Femur (tissue), 1 donor: ENCODE measurements around the gene NINL.
"Not testable (repeated sequence)": the region's sequence is repeated elsewhere in the genome, so short reads cannot be mapped to it uniquely, and the experiment has no call there.

Experiments used
- DNase-seq: peaks from one replicate; pipeline ENCODE4 v3.0.0-alpha.2; 2017

Gene NINL

DNA sequence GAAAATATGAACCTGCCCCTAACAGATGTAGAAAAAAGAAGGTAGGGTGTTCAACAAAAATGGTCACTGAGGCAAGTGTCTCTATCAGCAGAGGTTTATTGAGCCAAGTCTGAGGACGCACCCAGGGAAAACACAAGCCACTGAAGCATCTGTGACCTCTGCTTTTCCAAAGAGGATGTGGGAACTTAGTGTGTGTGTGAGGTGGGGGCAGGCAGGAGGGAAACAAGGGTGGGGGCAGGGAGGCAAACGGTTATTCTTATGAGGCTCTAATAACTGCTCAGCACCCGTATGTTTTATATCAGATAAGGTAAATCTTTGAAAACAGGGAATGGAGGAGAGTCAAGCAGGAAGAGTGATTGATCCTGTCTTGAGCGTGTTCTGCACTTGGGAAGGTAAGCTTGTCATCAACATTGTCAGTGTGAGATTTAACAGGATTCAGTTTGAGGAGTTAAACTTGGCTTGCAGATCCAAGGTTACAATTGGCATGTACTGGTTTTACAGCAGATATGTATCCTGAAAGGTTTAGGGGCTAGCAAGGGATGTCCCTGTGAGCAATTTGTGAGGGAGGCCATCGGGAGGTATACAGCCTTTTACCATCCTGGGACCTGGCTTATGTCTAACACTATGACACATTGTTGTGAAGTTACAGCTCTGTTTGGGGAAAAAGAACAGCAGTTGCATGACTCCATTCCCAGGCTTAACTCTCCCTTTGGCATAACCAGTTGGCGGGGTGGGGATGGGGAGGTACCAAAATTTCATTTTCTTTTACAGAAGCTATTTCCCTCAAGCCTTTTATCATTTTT, 33.7 kb downstream of the NINL start:
- DNase-seq, result no peak

DNA sequence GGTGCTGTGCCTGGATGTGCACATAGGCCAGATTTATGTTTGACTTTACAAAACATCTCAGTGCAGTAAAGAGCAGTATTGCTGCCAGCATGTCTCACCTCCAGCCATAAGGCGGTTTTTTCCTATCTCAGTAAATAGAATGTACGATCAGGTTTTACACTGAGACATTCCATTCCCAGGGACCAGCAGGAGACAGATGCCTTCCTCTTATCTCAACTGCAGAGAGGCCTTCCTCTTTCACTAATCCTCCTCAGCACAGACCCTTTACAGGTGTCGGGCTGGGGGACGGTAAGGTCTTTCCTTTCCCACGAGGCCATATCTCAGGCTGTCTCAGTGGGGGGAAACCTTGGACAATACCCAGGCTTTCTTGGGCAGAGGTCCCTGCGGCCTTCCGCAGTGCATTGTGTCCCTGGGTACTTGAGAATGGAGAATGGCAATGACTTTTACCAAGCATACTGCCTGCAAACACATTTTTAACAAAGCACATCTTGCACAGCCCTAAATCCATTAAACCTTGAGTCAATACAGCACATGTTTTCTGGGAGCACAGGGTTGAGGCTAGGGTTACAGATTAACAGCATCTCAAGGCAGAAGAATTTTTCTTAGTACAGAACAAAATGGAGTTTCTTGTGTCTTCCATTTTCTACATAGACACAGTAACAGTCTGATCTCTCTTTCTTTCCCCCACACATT, 34.5 kb downstream of the NINL start:
- DNase-seq, result not testable (repeated sequence)

DNA sequence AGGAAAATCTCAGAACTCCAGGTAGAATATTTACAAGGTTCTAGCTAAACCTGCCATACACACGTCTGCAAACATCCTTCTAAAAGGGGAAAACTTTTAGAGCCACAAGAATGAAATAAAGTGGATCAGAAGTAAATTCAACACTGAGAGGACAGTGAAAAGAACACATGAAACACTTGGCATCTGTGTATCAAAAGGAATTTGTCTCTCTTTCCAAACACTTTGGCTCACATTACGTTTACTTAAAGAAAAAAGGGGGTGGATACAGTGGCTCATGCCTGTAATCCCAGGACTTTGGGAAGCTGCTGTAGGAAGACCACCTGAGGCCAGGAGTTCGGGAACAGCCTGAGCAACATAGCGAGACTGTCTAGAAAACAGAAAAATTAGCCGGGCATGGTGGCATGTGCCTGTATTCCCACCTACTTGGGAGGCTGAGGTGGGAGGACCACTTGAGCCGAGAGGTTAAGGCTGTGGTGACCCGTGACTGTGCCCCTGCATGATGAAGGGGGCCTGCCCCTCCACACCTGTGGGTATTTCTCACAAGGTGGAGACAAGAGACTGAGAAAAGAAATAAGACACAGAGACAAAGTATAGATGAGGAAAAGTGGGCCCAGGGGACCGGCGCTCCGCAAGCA, 35.4 kb downstream of the NINL start:
- no peak for DNase-seq

DNA sequence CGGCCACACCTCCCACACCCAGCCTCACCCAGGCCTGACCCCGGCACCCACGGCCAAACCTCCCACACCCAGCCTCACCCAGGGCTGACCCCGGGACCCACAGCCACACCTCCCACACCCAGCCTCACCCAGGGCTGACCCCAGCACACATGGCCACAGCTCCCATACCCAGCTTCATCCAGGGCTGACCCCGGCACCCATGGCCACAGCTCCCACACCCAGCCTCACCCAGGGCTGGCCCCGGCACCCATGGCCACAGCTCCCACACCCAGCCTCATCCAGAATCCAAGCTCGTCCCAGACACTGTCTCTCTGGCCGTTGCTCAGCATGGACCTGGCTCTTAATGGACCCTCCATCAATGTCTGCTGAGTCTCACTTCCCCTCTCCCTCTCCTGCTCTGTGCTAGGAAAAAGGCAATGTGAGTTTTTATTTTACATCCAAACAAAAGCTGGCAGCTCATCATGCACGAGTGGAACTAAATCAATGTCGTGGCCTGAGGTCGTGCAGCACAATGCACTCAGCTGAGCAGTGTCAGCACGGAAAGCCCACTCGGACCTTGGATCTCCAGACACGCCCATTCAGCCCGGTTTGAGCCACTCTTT, 36.1 kb downstream of the NINL start:
- DNase-seq, result no peak

DNA sequence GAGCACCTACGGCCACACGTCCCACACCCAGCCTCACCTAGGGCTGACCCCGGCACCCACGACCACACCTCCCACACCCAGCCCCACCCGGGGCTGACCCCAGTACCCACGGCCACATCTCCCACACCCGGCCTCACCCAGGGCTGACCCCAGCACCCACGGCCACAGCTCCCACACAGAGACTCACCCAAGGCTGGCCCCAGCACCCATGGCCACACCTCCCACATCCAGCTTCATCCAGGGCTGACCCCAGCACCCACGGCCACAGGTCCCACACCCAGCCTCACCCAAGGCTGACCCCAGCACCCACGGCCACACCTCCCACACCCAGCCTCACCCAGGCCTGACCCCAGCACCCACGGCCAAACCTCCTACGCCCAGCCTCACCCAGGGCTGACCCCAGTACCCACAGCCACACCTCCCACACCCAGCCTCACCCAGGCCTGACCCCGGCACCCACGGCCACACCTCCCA, 36.7 kb downstream of the NINL start:
- no peak for DNase-seq

DNA sequence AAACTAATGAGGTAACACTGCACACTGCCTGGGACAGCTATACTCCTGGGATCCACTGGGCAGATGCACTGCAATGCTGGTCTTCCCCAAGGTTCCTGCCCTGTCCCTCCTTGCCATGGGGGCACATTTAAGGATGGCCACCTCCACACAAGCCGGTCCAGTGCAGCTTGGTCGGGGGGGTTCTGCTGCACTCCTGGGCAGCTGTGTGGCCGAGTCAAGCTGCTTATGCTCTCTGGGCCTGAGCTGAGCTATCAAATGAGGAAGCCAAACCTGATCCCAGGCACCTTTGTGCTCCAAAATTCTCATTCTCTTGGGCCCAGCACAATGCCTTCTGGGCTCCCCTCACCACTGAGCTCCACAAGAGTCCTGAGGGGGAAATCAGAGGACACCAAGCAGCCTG, 37.3 kb downstream of the NINL start:
- DNase-seq, result no peak

DNA sequence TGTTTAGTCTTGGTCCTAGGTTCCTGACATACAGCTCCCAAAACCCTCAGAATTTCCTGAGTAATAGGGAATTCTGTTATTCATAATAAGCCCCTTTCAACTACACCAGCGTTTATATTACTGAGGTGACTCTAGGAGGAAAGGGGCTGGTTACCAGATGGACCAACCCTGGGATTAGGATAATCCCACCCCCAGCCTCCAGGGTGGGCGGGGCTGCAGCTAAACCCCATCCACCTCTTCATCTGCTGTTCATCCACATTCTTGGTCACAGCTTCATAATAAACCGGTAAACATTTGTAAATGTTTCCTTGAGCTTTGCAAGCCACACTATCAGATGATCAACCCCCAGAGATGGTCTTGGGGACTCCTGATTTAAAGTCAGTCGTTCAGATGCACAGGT, 38.3 kb downstream of the NINL start:
- DNase-seq, result no peak

DNA sequence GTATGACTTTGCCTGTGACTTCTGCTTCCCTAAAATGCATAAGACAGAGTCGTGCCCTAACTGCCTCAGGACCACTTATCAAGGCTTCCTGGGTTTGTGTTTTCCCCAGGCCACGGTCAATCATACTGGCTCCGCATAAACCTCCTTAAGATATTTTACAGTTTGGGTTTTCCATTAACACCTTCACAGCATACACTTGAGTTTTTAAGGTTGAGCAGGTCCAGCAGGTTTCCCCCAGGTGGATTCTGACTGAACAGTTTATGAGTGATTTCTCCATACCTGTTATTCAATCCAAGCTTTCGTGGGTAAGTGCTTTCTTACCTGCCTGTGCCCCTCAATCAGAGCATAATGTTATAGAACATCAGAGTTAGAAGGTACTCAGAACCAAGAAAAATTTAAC, 39.3 kb downstream of the NINL start:
- DNase-seq, result no peak

DNA sequence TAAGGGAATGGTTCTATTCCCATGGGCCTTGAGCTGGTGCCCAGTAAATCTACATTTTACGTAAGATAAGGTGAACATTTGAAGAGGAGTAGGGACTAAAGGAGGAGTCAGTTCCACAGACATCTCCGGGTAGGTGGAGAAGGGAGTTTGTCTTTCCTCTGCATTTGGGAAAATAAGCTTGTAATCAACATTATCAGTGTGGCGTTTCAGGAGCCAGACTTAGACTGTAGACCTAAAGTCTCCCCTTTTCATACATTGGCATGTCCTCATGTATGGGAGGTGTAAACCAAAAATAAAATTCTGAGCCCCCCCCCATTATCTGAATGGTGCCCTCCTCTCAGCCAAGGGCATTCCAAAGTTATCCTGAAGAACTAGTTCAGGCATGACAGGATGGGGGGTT, 40.2 kb downstream of the NINL start:
- no peak for DNase-seq

DNA sequence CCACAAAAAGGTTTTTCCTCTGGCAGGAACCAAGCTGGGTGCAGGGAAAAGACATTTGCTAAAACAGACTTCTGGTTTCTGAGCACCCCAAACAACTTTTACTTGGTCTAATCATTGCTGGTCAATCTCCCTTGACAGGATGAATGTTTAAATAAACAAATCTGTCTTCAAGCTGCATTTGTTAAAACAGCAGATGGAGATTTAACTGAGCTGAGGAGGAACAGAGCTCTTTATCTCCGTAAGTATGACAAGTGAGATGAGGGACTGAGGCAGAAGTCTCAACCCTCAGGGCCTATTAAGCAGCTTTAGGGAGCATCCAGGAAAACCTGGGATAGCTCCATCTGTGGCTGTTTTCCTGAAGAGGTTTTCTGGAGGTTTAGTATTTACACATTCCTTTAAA, 40.6 kb downstream of the NINL start:
- DNase-seq, result no peak

DNA sequence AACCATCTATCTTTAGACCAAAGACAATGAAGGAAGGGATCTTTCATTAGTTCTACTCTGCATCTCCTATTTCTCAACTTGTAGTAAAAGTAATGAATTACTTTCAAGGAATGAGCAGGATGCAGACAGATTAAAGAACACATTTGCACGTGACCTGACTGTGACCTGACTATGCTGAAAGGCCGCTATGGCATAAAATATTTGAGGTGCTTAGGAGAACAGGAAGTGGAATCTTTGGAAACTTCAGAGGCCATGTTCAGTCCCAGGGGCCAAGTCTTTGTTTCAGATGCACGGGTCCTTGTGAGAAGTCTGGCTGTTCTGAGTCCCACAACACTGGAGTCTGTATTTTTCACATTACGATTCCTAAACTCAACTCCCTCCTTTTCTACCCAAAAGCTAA, 41.0 kb downstream of the NINL start:
- no peak for DNase-seq

DNA sequence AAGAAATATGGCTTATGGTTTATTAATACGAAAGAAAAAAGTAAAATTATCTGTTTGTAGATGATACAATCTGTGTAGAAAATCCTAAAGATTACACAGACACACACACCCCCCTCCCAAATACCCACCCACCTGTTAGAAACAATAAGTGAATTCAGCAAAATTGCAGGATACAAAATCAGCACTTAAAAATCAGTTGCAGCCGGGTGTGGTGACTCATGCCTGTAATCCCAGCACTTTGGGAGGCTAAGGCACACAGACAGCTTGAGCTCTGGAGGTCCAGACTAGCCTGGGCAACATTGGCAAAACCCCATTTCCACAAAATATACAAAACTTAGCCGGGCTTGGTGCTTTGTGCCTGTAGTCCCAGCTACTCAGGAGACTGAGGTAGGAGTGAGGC, 42.3 kb downstream of the NINL start:
- no peak for DNase-seq

DNA sequence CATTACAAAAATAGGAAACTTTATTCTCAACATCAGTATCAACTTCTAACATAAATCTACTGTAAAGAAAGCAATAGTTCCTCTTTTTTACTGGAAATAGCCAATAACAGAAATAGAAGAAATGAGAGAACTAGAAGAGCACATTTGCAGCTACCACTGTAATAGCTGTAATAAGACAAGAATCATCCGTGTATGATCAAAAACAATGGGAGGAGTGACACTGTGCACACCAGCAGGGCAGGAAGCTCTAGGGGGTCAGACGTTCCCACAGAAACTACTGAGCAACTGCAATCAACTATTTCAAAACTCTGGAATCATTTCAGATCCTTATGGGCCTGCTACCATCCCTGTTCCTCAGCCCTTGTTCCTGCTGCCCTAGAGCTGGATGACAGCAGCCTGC, 43.7 kb downstream of the NINL start:
- DNase-seq, result no peak

DNA sequence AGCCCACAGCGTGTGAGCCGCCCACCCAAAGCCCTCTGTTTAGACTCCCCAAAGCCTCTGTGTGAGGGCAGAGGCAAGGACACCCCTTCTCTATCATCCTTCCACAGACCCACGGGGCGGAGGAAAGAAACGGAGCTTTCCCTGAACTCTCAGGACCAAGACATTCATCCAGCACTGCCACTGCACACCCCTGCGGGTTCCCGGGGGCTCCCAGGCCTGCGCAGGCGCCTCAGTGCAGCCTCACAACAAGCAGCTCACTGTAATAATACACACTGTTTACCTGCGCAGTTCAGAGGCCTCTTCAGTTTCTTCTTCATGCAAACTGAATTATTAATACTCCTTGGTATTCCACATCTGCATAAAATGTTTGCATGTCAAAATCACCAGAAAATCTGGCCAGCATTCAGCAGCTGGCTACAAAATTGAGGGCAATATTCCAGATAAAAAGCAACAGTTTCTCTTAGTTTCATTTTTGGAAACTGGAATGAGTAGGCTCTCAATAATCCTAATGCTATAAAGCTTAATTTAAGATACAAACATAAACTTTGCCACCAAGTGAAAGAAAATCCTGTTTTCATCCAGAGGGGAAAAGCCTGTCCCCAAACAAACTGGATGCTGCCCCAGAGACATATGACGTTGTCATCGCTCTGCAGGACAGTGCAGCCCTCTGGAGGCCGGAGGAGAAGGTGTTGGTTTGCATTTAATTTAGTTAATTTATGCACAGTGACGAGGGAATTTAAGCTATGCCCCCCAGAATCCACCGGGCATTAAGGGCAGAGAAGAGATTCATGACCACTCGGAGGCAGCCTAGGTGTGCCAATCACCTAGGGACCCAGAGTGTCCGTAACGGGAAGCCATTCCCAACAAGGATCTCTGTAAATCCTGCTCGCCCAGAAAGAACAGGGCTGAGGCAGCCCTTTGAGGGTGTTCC, 45.3 kb downstream of the NINL start:
- DNase-seq, result peak; percentile 69

DNA sequence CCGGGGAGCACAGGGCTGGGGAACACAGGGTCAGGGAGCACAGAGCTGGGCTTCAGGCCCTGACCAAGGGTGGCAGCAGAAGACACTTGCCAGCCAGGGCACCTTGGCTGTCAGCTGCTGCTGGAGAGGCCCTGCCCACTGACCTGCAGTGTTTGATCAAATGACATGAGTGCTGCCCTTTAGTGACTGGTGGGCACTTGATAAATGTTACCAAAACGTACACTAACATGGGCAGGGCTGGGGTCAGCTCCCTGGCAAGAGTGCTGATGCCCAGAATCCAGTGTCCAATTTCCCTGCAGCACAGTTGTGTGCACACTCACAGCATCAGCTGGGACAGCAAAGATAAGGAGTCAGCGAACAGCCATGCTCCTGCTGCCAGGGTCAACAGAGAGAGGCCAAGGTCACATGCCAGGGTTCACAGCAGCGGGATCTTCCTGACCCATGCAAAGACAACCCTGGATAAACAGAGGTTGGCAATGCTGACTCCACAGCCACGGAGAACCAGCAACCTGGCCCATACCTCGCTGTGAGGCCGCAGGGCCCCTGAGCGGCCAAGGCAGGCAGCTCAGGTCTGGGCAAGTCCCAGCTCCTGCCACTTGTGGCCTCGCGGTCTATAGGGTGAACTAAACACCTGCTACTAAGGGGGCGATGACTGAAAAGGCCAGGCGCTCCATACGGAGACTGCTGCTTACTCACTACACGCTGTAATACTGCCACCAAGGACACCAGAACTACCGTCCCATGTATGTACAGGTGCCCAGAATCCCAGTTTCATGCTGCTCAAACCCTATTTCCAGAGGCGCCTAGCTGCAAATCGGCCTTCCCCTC, 46.3 kb downstream of the NINL start:
- no peak for DNase-seq

DNA sequence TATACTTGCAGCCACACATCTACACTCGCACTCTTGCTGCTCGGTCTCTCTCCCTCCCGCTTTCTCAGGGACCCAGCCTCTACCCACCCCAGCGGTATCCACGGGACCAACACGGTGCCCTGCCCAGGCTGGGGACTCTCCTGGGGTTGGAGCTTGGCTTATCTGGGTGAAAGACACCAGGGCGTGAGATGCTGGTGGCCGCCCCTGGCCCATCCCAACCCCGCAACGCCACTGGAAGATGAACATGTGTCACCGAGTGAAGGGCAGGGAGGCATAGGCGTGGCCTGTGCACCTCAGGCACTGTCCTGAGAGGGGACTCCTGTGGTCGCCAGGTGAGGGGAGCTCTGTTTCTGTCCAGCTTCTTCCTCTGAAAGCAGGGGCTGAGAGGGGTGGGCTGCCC, 47.4 kb downstream of the NINL start:
- no peak for DNase-seq

DNA sequence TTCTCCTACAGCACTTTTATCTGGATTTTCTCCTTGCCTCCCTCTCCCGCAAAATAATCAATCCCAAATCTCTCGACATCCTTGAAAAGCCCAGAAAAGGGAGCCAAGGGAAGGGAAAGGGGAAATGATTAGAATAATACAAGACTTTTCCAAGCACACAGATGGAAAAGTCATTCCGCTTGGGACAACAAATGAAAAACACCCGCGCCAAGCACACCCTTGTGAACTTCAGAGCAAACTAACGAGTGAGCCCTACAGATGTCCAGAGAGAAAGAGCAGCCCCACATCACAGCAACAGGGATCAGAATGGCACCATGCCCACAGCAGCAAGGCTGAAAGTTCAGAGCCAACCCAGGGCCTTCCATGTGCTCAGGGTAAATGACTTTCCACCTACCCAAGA, 49.6 kb downstream of the NINL start:
- peak; percentile 67 for DNase-seq

DNA sequence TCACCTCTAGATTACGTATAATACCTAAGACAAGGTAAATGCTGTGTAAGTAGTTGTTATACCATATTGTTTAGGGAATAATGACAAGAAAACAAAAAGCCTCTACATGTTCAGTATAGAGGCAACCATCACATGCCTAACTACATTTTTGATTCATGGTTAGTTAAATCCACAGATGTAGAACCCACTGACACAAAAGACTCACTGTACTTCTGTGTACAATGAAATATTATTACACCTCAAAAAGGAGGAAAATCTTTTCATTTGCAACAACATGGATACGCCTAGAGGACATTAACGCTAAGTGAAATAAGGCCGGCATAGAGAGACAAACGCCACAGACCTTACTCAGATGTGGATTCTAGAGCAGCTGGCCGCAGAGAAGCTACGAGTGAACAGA, 50.5 kb downstream of the NINL start:
- DNase-seq, result no peak

DNA sequence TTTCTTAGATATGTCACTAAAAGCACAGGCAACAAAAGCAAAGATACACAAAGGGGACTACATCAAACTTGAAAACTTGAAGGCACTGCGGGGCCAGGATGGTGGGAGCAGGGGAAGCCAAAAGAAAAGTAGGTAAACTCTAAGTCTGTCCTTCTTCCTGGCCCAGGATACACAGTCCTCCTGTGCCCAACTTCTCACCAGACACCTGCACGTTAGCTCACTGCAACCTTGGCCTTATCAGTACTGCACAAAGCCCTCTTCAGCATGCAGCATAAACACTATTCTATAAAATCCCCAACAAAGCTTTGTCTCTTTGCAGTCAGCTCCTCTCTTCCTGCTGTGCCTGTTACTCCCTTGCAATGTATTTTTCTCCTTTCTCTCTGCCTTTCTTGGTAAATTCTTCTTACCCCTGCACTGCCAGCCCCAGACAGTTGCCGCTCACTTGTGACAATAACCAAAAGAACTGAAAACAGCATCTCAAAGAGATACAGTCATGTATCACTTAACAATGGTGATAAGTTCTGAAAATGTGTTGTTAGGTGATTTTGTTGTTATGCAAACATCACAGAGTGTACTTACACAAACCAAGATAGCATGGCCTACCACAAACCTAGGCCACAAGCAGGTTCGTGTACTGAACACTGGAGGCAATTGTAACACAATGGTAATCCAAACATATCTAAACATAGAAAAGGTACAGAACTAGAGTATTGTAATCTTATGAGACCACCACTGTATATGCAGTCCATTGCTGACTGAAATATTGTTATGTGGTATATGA, 51.2 kb downstream of the NINL start:
- no peak for DNase-seq

DNA sequence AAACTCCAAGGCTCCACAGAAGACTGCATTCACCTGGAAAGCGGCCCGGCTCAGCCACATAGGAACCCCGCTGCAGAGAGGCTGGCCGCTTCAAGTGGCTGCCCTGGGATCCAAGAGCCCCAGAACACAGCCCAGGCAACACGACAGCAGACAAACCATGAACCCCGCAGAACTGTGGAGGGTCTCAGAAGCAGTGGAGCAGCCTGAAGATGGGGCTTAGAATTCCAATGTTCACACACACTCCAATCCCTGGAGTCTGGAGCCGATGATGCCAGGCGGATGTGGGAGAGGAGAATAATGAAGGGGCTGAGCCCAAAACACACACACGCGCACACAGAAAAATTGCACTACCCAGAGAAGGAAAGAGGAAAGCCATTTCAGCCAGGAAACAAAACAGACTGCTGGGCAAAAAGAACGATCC, 52.4 kb downstream of the NINL start:
- DNase-seq, result peak; percentile 56
